SKM-1 (cell line): ENCODE measurements around the gene KPTN.

ENCODE experiments used
- DNase-seq: peaks from one replicate; lab custom pipeline; 2025; ENCODE audit not compliant: unreplicated experiment; lab: John Stamatoyannopoulos, UW

Gene KPTN

GRCh38 chr19:47471381-47471732 is 12.7 kb downstream of the KPTN start:
- DNase-seq, result no peak

- no peak for DNase-seq
These were observed 13.4 kb downstream of the KPTN start for GRCh38 chr19:47470447-47471195.

DNA sequence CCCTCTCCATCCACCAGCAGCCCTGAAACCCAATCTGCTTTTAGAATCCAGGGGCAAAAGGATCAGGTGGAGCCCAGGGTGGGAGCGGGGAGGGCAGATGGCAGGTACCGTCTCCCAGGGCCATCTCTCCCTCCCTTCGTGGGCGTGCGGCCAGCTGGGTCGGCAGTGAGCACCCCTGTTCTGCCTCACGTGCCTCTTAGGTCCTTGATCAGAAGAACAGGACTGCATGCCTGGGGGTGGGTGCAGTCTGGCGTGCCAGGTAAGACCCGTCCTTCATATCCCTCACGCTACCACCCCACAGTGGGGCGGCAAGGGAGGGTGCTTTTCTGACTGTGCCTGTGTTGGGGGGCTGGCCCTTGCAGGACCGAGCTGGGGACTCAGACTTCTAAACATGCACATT is 14.3 kb downstream of the KPTN start:
- no peak for DNase-seq

DNA sequence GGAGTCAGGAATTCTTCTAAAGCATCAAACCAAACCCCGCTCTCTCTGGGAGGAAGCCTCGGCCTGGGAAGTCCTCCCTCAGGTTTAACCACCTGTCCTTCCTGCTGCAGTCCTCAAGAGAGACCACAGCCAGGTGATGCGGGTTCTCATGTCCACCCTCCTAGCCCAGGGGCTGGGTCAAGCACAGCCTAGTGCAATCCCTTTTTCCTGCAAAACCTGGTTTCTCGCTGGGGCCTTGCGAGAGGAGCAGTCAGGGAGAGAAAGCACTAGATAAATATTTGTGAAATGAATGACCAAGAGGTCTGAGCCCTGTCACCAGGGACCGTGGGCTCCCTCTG is 14.7 kb downstream of the KPTN start:
- no peak for DNase-seq

GRCh38 chr19:47467914-47468313 is 16.1 kb downstream of the KPTN start:
- no peak for DNase-seq

GRCh38 chr19:47465957-47466356 is 18.1 kb downstream of the KPTN start:
- no peak for DNase-seq

DNA sequence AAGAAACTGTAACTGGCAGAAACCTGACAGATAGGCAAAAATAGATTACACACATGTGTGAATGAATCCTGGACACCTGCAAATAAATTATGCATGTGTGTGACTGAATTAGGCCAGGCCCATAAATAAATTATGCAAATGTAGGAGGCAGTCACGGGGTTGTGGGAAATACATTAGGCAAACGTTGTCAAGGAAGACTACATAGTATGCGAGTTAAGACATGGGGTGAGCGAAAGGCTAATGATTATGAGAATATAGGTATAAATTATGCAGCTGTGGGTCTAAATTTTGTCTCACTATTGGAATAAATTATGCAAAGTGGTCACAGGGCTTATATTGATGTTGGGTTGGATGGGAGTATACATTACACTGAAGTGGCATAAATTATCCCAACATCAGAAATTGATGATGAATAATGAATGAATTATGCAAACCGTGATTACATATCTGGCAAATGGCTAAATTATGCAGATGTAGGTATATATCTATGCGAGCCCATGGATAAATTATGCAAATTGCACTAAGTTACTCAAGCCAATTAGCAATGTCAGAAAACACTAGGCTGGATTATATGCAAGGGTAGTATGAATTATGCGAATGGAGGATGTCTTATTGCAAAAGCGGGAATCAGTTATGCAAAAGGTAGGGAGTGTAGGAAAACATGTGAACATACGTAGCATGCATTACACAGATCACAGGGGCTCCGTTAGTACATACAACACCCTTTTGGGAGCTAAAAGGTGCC is 19.2 kb downstream of the KPTN start:
- DNase-seq, result no peak

- DNase-seq, result no peak
These were observed 22.1 kb downstream of the KPTN start for GRCh38 chr19:47461876-47462275.

GRCh38 chr19:47459477-47459876 is 24.5 kb downstream of the KPTN start:
- DNase-seq, result no peak

- no peak for DNase-seq
These were observed 25.3 kb downstream of the KPTN start for GRCh38 chr19:47458672-47459071.

- no peak for DNase-seq
These were observed 27.1 kb downstream of the KPTN start for GRCh38 chr19:47456721-47457474.

- DNase-seq, result no peak
These were observed 33.5 kb downstream of the KPTN start for GRCh38 chr19:47450478-47450877.

GRCh38 chr19:47448360-47448727 is 35.7 kb downstream of the KPTN start:
- no peak for DNase-seq

DNA sequence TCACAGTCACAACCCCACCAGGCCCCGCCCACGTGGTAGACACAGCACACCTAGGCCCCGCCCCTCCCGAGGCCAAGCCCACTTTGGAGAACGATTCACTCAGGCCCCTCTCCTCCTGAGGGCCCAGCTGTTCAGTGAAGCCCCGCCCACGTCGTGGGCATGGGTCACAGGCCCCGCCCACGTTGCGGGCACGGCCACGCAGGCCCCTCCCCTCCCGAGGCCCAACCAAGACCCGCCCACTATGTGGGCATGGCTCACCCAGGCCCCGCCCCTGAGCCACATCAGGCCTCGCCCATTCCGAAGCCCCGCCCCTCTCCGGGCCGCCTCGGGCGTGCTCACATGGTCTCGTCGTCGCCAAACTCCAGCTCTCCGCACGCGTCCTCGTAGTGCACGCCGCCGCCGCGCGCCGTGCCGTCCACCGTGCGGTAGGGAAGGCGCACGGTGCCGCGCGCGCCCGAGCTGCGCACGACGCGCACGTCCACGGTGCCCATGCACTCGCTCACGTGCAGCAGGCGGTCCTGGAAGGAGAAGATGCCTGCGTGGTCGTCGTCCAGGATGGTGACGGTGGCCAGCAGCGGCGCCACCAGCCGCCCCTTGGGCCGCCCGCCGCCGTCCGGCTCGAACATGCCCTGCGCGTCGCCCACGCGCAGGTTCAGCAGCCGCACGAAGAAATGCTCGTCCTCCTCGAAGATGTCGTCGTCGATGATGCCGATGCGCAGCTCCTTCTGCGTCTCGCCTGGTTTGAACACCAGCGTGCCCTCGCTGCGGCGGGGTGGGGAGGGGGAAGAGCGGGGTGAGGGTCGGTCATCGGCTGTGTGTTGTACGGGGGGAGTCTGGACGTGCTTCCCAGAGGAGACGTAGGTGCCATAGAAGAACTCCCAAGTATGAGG is 36.3 kb downstream of the KPTN start:
- no peak for DNase-seq

- DNase-seq, result no peak
These were observed 37.2 kb downstream of the KPTN start for GRCh38 chr19:47446534-47447469.

DNA sequence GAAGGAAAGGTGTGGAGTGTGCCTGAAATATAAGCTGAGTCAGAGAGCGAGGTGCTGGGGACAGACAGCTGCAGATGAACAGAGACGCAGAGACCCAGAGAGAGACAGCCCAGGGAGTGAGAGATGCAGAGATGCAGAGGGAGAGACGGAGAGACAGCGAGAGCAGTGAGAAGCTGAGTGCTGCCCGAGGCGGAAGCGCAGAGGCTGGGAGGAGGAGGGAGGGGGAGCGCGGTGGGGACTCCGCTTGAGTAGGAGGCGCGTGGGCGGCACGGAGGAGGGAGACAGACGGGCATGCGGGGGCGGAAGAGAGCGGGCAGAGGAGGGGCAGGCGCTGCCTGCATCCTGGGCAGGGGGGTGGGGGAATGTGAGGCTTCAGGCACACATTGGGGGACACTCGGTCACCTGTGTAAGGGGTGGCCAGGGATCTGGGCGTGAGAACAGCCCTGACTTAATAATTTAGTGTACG is 38.0 kb downstream of the KPTN start:
- no peak for DNase-seq

GRCh38 chr19:47445527-47445926 is 38.5 kb downstream of the KPTN start:
- no peak for DNase-seq

DNA sequence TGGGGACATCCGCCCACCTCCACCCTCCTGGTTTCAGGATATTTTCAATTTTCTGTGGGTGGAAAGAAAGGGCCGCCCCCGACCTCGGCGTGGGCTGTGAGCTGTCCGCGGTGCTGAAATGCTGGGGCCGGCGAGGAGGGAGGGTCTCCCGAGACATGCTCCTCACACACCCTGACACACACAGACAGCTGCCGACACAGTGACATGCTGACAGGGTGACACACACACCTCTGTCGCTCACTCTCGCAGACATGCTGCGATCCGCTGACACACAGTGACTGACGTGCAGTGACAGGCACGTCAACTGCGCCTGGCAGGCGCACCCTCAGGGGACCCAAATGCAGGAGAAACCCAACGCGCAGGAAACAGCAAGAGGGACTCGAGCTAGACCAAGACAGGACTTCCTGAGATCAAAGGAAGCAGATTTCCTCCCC is 39.6 kb downstream of the KPTN start:
- DNase-seq, result no peak

DNA sequence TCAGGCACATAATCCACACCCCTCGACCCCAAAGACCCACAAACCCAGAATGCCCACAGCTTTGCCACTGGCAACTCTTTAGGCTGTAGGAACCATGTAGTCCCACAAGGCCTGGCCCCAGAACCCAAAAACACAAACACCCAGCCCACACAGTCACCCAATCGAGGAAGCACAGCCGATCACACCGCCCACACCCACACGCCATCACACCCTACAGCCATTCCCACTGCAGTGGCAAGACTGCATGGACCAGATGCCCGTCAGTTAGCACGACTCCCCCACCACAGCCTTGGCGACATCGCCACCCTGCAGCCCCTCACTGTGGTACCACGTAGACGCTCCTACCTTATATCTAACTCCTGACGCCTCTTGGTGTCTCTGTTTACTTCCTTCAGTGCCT is 40.7 kb downstream of the KPTN start:
- no peak for DNase-seq

DNA sequence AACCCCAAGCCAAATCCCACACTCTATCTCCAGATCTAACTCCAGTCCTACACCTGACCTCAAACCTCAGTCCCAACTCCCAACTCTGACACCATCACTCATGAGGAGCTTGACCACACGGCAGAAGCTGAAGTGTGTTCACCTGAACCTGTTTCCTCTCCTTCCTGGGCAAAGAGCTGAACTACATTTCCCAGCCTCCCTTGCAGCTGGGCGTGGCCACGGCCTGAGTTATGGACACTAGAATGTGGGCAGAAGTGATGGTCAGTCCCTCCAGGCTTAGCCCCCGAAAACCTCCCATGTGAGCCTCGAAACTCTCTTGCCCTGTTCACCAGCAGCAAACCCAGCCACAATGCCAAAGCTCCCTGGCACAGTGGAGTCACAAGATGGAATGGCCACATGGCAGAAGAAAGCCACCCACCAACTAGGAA is 45.2 kb downstream of the KPTN start:
- no peak for DNase-seq
